ENCODE measurements around the gene MYOF.

MYOF gene

GRCh38 chr10:93501650-93502049, 19.5 kb upstream of the MYOF start:
- no peak overlapping the region for H3K4me3 ChIP-seq (ENCODE audit: low read length)
- no peak overlapping the region for H3K27ac ChIP-seq (ENCODE audit: low read length)
- DNase-seq (ENCODE audit: low read depth, low spot score), result no peak
- no peaks in the 10 kb centered on the region for H3K9me3 ChIP-seq (ENCODE audit: control insufficient read depth, insufficient read depth, low read length)
- no peaks in the 10 kb centered on the region for H3K27me3 ChIP-seq (ENCODE audit: control insufficient read depth, insufficient read depth, low read length)
- no peaks in the 10 kb centered on the region for H3K4me1 ChIP-seq (ENCODE audit: control insufficient read depth, insufficient read depth, low read length)
- H3K36me3 ChIP-seq (ENCODE audit: control insufficient read depth, insufficient read depth, low read length), result peaks cover 3% of the 10 kb centered on the region; the same call in 1 of the 2 replicates

GRCh38 chr10:93498166-93498565, 16.0 kb upstream of the MYOF start:
- Histone ChIP-seq H3K27ac (ENCODE audit: low read length) (no peak overlapping the region), H3K36me3 (ENCODE audit: control insufficient read depth, insufficient read depth, low read length) (no peaks in the 10 kb centered on the region), H3K4me3 (ENCODE audit: low read length) (no peak overlapping the region), H3K9me3 (ENCODE audit: control insufficient read depth, insufficient read depth, low read length) (no peaks in the 10 kb centered on the region), H3K4me1 (ENCODE audit: control insufficient read depth, insufficient read depth, low read length) (no peaks in the 10 kb centered on the region; the same call in 1 of the 2 replicates), H3K27me3 (ENCODE audit: control insufficient read depth, insufficient read depth, low read length) (no peaks in the 10 kb centered on the region)
- DNase-seq (ENCODE audit: low read depth, low spot score), result no peak
- no CpG with 5 or more reads among the region's 5 CpGs for WGBS (ENCODE audit: insufficient coverage, insufficient read length)

DNA sequence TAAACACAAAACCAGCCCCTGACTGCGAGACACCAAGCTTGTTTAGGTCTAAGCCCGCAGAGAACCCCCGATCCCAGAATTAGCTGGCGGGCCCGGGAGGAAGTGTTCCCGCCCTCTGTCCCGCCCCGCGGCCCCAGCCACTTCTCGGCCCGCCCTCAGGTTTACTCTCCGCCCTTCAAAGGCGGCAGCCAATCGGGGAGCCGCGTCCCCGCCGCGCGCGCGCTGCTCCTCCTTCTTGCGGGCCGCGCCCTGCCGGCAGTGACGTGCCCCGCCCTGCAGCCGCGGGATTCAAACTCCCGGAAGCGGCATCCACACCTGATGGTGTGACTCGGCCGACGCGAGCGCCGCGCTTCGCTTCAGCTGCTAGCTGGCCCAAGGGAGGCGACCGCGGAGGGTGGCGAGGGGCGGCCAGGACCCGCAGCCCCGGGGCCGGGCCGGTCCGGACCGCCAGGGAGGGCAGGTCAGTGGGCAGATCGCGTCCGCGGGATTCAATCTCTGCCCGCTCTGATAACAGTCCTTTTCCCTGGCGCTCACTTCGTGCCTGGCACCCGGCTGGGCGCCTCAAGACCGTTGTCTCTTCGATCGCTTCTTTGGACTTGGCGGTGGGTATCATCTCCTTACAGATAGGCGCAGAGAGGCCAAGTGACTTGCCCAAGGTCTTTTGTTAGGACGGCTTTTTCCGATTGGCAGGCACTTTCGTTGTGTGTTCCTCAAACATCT, 14.3 kb upstream of the MYOF start, which contains the start of gene CEP55:
Gene CEP55, plus strand, starts transcription at position 291 of the 720 bp plus-strand sequence. CDS start 3,440 bp downstream, outside the sequence.
- H3K4me3 ChIP-seq (ENCODE audit: low read length), result peak within 1 kb of the TSS; percentile 84; the same call in 1 of the 2 replicates
- no CpG with 5 or more reads among the region's 68 CpGs for WGBS (ENCODE audit: insufficient coverage, insufficient read length)
- no peaks in the 10 kb centered on the region for H3K27me3 ChIP-seq (ENCODE audit: control insufficient read depth, insufficient read depth, low read length)
- H3K9me3 ChIP-seq (ENCODE audit: control insufficient read depth, insufficient read depth, low read length), result no peaks in the 10 kb centered on the region
- no peak within 1 kb of the TSS for H3K27ac ChIP-seq (ENCODE audit: low read length)
- no peaks in the 10 kb centered on the region for H3K36me3 ChIP-seq (ENCODE audit: control insufficient read depth, insufficient read depth, low read length)
- DNase-seq (ENCODE audit: low read depth, low spot score), result peak; percentile 64
- no peaks in the 10 kb centered on the region; the same call in 1 of the 2 replicates for H3K4me1 ChIP-seq (ENCODE audit: control insufficient read depth, insufficient read depth, low read length)

GRCh38 chr10:93495654-93496321, 13.7 kb upstream of the MYOF start:
- H3K27ac ChIP-seq (ENCODE audit: low read length), result no peak overlapping the region
- no peak for DNase-seq (ENCODE audit: low read depth, low spot score)
- H3K4me3 ChIP-seq (ENCODE audit: low read length), result peak overlapping the region; percentile 54; the same call in 1 of the 2 replicates
- no peaks in the 10 kb centered on the region for H3K9me3 ChIP-seq (ENCODE audit: control insufficient read depth, insufficient read depth, low read length)
- no peaks in the 10 kb centered on the region for H3K27me3 ChIP-seq (ENCODE audit: control insufficient read depth, insufficient read depth, low read length)
- WGBS (ENCODE audit: insufficient coverage, insufficient read length), result no CpG with 5 or more reads among the region's 28 CpGs
- H3K36me3 ChIP-seq (ENCODE audit: control insufficient read depth, insufficient read depth, low read length), result no peaks in the 10 kb centered on the region
- H3K4me1 ChIP-seq (ENCODE audit: control insufficient read depth, insufficient read depth, low read length), result no peaks in the 10 kb centered on the region; the same call in 1 of the 2 replicates

GRCh38 chr10:93494494-93494893, 12.4 kb upstream of the MYOF start:
- no peak overlapping the region for H3K4me3 ChIP-seq (ENCODE audit: low read length)
- H3K27me3 ChIP-seq (ENCODE audit: control insufficient read depth, insufficient read depth, low read length), result no peaks in the 10 kb centered on the region
- no peaks in the 10 kb centered on the region for H3K36me3 ChIP-seq (ENCODE audit: control insufficient read depth, insufficient read depth, low read length)
- DNase-seq (ENCODE audit: low read depth, low spot score), result no peak
- H3K27ac ChIP-seq (ENCODE audit: low read length), result no peak overlapping the region
- no peaks in the 10 kb centered on the region; the same call in 1 of the 2 replicates for H3K4me1 ChIP-seq (ENCODE audit: control insufficient read depth, insufficient read depth, low read length)
- WGBS (ENCODE audit: insufficient coverage, insufficient read length), result no CpG with 5 or more reads among the region's 2 CpGs
- no peaks in the 10 kb centered on the region for H3K9me3 ChIP-seq (ENCODE audit: control insufficient read depth, insufficient read depth, low read length)

DNA sequence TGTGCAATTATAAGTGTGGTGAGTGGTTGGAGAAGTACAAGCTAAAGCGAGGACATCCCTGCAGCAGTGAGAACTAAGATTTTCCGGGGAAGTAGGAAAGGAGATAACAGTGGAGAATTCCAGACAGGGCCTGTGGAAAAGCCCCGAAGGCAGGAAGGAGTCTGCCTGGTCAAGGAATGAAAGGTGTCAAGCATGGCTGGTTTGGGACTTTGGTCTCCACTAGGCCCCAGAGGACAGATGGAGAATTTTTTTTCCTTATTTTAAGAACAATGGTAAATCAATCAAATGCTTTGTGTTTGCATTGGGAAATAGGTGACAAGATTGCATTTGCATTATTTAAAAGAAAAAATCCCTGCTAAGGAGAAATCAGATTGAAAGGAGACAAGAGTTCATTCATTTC, 11.0 kb upstream of the MYOF start:
- H3K9me3 ChIP-seq (ENCODE audit: control insufficient read depth, insufficient read depth, low read length), result no peaks in the 10 kb centered on the region
- H3K36me3 ChIP-seq (ENCODE audit: control insufficient read depth, insufficient read depth, low read length), result no peaks in the 10 kb centered on the region
- no peak overlapping the region for H3K27ac ChIP-seq (ENCODE audit: low read length)
- WGBS (ENCODE audit: insufficient coverage, insufficient read length), result no CpG with 5 or more reads among the region's 3 CpGs
- no peak for DNase-seq (ENCODE audit: low read depth, low spot score)
- H3K4me1 ChIP-seq (ENCODE audit: control insufficient read depth, insufficient read depth, low read length), result no peaks in the 10 kb centered on the region; the same call in 1 of the 2 replicates
- H3K4me3 ChIP-seq (ENCODE audit: low read length), result no peak overlapping the region
- H3K27me3 ChIP-seq (ENCODE audit: control insufficient read depth, insufficient read depth, low read length), result no peaks in the 10 kb centered on the region

DNA sequence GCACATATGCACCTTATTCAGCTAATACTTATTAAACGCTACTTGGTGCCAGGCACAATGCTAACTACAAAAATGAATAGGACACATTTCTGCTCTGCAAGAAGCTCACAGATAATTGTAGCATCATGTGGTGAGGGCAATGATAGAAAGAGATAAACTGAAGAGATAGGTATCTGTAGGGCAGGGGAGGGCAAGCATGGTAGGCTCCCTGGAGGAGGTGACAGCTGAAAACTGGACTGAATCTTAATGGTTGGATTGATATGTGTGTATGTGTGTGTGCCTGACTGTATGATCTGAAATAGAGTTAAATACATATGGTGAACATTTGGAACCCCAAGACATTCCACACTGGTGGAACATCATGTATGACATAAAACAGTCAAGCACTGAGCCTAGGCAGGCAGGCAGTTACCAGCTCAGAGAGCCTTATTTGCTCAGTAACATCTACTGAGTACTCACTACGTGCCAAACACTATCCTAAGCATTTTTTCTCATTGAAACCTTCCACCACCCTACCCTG, 9.5 kb upstream of the MYOF start:
- H3K27ac ChIP-seq (ENCODE audit: low read length), result no peak overlapping the region
- DNase-seq (ENCODE audit: low read depth, low spot score), result no peak
- H3K4me3 ChIP-seq (ENCODE audit: low read length), result no peak overlapping the region
- H3K4me1 ChIP-seq (ENCODE audit: control insufficient read depth, insufficient read depth, low read length), result no peaks in the 10 kb centered on the region; the same call in 1 of the 2 replicates
- no CpG with 5 or more reads among the region's 2 CpGs for WGBS (ENCODE audit: insufficient coverage, insufficient read length)
- H3K36me3 ChIP-seq (ENCODE audit: control insufficient read depth, insufficient read depth, low read length), result no peaks in the 10 kb centered on the region
- no peaks in the 10 kb centered on the region for H3K27me3 ChIP-seq (ENCODE audit: control insufficient read depth, insufficient read depth, low read length)
- H3K9me3 ChIP-seq (ENCODE audit: control insufficient read depth, insufficient read depth, low read length), result no peaks in the 10 kb centered on the region

DNA sequence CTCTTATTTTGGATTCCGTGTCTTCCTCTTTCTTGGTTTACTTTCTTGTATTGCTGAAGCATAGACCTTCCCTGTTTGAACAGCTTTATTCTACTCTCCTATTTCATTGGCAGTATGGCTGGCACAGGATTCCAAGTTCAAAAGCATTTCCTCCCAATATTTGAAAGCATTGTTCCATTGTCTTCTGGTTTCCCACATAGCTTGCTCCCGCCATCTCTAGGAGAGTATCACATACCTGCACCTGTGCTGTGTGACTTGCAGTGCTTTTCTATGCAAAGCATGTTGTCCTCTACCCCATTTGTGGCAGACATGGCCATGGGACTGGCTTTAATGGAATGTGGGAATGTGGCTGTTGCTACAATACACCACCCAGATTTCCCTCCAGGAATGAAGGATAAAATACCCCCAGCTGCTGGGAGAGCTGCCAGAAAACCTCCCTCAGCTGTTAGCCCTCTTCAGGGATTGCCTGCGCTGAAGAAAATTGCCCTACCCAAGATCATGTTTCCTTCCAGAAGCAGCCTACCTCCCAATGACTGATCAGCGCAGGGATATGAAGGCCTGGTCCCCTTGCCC, 6.9 kb upstream of the MYOF start:
- Histone ChIP-seq H3K36me3 (ENCODE audit: control insufficient read depth, insufficient read depth, low read length) (no peaks in the 10 kb centered on the region), H3K27ac (ENCODE audit: low read length) (no peak overlapping the region), H3K4me3 (ENCODE audit: low read length) (no peak overlapping the region), H3K9me3 (ENCODE audit: control insufficient read depth, insufficient read depth, low read length) (no peaks in the 10 kb centered on the region), H3K4me1 (ENCODE audit: control insufficient read depth, insufficient read depth, low read length) (no peaks in the 10 kb centered on the region), H3K27me3 (ENCODE audit: control insufficient read depth, insufficient read depth, low read length) (no peaks in the 10 kb centered on the region)
- DNase-seq (ENCODE audit: low read depth, low spot score), result no peak
- WGBS (ENCODE audit: insufficient coverage, insufficient read length), result no CpG with 5 or more reads among the region's 4 CpGs

GRCh38 chr10:93485690-93486089, 3.6 kb upstream of the MYOF start:
- no peak overlapping the region for H3K4me3 ChIP-seq (ENCODE audit: low read length)
- no peaks in the 10 kb centered on the region for H3K9me3 ChIP-seq (ENCODE audit: control insufficient read depth, insufficient read depth, low read length)
- no peaks in the 10 kb centered on the region for H3K36me3 ChIP-seq (ENCODE audit: control insufficient read depth, insufficient read depth, low read length)
- no peak overlapping the region for H3K27ac ChIP-seq (ENCODE audit: low read length)
- WGBS (ENCODE audit: insufficient coverage, insufficient read length), result no CpG with 5 or more reads among the region's 1 CpG
- no peaks in the 10 kb centered on the region for H3K27me3 ChIP-seq (ENCODE audit: control insufficient read depth, insufficient read depth, low read length)
- no peak for DNase-seq (ENCODE audit: low read depth, low spot score)
- no peaks in the 10 kb centered on the region for H3K4me1 ChIP-seq (ENCODE audit: control insufficient read depth, insufficient read depth, low read length)

GRCh38 chr10:93481637-93482144, 443 bp downstream of the MYOF start:
- DNase-seq (ENCODE audit: low read depth, low spot score), result no peak
- Histone ChIP-seq H3K4me1 (ENCODE audit: control insufficient read depth, insufficient read depth, low read length) (0 out of 2 replicates have a peak, but pooled peaks cover 1% of the 10 kb centered on the region), H3K27ac (ENCODE audit: low read length) (no peak overlapping the region), H3K4me3 (ENCODE audit: low read length) (peak overlapping the region; percentile 81; the same call in 1 of the 2 replicates), H3K9me3 (ENCODE audit: control insufficient read depth, insufficient read depth, low read length) (no peaks in the 10 kb centered on the region), H3K36me3 (ENCODE audit: control insufficient read depth, insufficient read depth, low read length) (no peaks in the 10 kb centered on the region), H3K27me3 (ENCODE audit: control insufficient read depth, insufficient read depth, low read length) (no peaks in the 10 kb centered on the region)
- no CpG with 5 or more reads among the region's 7 CpGs for WGBS (ENCODE audit: insufficient coverage, insufficient read length)

All from iPS DF 6.9 (cell line).